SU-DHL-6 (cell line): Measurements from ENCODE around the gene HES4.

Experiments
- H2AFZ ChIP-seq: fragments of 200-600 bp; sonication (generic); 2 replicates; pipeline ENCODE4 v1.6.1; 2014; ENCODE audit warnings: low read depth, mild to moderate bottlenecking, moderate library complexity, mixed read lengths, antibody characterized with exemption, low read length; ENCODE audit not compliant: severe bottlenecking
- H3F3A ChIP-seq: fragments of 200-600 bp; shearing (Covaris generic); 2 replicates; pipeline ENCODE4 v1.6.0; 2016; ENCODE audit warnings: antibody characterized with exemption, mild to moderate bottlenecking; ENCODE audit not compliant: insufficient read depth
- H3K27ac ChIP-seq: fragments of 200-600 bp; sonication (generic); 2 replicates; pipeline ENCODE4 v1.5.1; 2016; ENCODE audit warnings: low read depth, mild to moderate bottlenecking, low read length, moderate library complexity, mixed read lengths
- H3K27me3 ChIP-seq: fragments of 200-600 bp; sonication (generic), shearing (Covaris generic); 2 replicates; pipeline ENCODE4 v1.6.0; 2014; ENCODE audit warnings: mild to moderate bottlenecking, low read length
- H3K36me3 ChIP-seq: fragments of 200-600 bp; sonication (generic); 2 replicates; pipeline ENCODE4 v1.6.1; 2014; ENCODE audit warnings: mild to moderate bottlenecking, low read length, mixed read lengths
- H3K4me2 ChIP-seq: fragments of 300-600, 200-600 bp; shearing (Covaris generic), sonication (generic); 2 replicates; pipeline ENCODE4 v1.6.0; 2014; ENCODE audit warnings: low read length, low read depth, mild to moderate bottlenecking; ENCODE audit not compliant: poor library complexity, severe bottlenecking
- H3K4me3 ChIP-seq: fragments of 200-600 bp; sonication (generic); 2 replicates; pipeline ENCODE4 v1.5.1; 2014; ENCODE audit warnings: antibody characterized with exemption, low read length, mild to moderate bottlenecking, mixed read lengths; ENCODE audit not compliant: insufficient read depth, poor library complexity, severe bottlenecking
- H3K79me2 ChIP-seq: fragments of 200-600 bp; sonication (generic); 2 replicates; pipeline ENCODE4 v1.6.1; 2014; ENCODE audit warnings: mild to moderate bottlenecking, low read length, moderate library complexity; ENCODE audit not compliant: insufficient read depth
- H3K9ac ChIP-seq: fragments of 200-600 bp; sonication (generic); 2 replicates; pipeline ENCODE4 v1.7.0; 2014; ENCODE audit warnings: mild to moderate bottlenecking, low read length
- H3K9me2 ChIP-seq: fragments of 200-600 bp; sonication (generic); replicated peaks from 2 replicates; pipeline ENCODE4 v1.6.1; 2014; ENCODE audit warnings: low read length; ENCODE audit not compliant: insufficient read depth
- H3K9me3 ChIP-seq: fragments of 200-600 bp; sonication (generic); 2 replicates; pipeline ENCODE4 v1.6.1; 2014; ENCODE audit warnings: low read length, mixed read lengths; ENCODE audit not compliant: insufficient read depth
- H4K20me1 ChIP-seq: fragments of 200-600 bp; sonication (generic); 2 replicates; pipeline ENCODE4 v1.6.1; 2014; ENCODE audit warnings: low read depth, mild to moderate bottlenecking, antibody characterized with exemption, low read length, moderate library complexity, mixed read lengths
- EZH2phosphoT487 ChIP-seq: fragments of 200-600 bp; sonication (generic), shearing (Covaris generic); conservative IDR thresholded peaks from 2 replicates; pipeline ENCODE4 v1.6.1; 2018; ENCODE audit warnings: mild to moderate bottlenecking, antibody characterized with exemption, low read length, moderate library complexity, mixed read lengths
- TF ChIP-seq, protein P1 (sequence below): fragments of 200-600 bp; sonication (generic); IDR thresholded peaks from one replicate; pipeline ENCODE4 v1.5.1; 2017; ENCODE audit warnings: antibody characterized with exemption, mild to moderate bottlenecking, low read length, moderate library complexity; ENCODE audit not compliant: insufficient read depth, poor library complexity, severe bottlenecking

The HES4 gene

DNA sequence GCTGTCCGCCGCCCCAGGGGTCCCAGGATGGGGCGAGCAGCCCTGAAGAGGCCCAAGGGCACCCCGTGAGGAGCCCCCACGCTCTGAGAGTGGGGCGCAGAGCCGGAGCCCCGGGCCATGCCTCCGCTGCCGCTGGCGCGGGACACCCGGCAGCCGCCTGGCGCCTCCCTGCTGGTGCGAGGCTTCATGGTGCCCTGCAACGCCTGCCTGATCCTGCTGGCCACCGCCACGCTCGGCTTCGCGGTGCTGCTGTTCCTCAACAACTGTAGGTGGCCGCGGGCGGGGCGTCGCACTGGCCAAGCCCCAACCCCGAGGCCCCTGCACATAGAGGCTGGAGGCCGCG is 34.5 kb upstream of the HES4 start:
- Histone ChIP-seq H4K20me1 (no peaks in the 10 kb centered on the region), H3F3A (no peaks in the 10 kb centered on the region), H3K9ac (no peak overlapping the region), H3K4me3 (no peak overlapping the region), H3K27ac (no peak overlapping the region), H3K36me3 (no peaks in the 10 kb centered on the region), H2AFZ (no peak overlapping the region), H3K9me3 (no peaks in the 10 kb centered on the region), H3K27me3 (no peaks in the 10 kb centered on the region), H3K79me2 (no peaks in the 10 kb centered on the region), H3K9me2 (no peaks in the 10 kb centered on the region), H3K4me2 (no peak overlapping the region)
- TF ChIP-seq, protein P1, sequence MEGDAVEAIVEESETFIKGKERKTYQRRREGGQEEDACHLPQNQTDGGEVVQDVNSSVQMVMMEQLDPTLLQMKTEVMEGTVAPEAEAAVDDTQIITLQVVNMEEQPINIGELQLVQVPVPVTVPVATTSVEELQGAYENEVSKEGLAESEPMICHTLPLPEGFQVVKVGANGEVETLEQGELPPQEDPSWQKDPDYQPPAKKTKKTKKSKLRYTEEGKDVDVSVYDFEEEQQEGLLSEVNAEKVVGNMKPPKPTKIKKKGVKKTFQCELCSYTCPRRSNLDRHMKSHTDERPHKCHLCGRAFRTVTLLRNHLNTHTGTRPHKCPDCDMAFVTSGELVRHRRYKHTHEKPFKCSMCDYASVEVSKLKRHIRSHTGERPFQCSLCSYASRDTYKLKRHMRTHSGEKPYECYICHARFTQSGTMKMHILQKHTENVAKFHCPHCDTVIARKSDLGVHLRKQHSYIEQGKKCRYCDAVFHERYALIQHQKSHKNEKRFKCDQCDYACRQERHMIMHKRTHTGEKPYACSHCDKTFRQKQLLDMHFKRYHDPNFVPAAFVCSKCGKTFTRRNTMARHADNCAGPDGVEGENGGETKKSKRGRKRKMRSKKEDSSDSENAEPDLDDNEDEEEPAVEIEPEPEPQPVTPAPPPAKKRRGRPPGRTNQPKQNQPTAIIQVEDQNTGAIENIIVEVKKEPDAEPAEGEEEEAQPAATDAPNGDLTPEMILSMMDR, result no peak
- no peak for TF ChIP-seq EZH2phosphoT487

DNA sequence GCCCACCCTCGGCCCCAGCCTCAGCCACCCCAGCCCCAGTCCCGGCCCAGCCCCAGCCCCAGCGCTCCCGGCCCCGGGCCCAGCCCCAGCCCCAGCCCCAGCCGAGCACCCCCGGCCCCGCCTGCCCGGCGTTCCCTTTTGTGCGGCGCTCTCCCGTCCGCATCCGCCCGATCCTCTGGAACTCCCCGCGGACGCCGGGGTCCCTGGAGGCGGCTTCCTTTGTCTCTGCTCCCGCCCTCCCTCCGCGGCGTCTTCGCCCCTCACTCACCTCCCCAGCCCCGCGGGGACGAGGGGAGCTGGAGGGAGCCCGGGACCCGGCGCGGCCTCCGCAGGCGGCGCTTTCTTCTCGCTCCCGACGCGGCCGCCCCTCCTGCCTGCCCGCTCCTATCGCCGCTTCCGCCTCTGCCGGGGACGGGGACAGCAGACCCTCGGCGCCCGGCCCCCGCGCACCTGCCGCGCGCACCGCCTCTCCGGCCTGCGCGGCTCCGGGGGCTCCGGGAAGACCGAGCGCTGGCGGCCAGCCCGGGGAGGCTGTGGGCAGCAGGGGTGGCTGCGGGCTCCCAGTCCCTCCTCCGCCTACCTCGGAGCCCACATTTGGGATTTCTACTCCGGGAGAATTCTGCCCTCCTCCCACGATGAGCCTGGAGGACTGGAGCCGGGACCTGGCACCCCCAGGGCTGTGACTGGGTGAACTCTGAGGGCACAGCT is 34.0 kb upstream of the HES4 start:
- TF ChIP-seq, protein P1, result no peak
- TF ChIP-seq EZH2phosphoT487, result 0 out of 2 replicates have a peak, but pooled peaks have one; percentile 14
- H3K4me2 ChIP-seq, result no peak overlapping the region
- H3K9me2 ChIP-seq, result no peaks in the 10 kb centered on the region
- H2AFZ ChIP-seq, result no peak overlapping the region
- no peaks in the 10 kb centered on the region for H4K20me1 ChIP-seq
- no peaks in the 10 kb centered on the region for H3K36me3 ChIP-seq
- no peaks in the 10 kb centered on the region for H3F3A ChIP-seq
- no peaks in the 10 kb centered on the region for H3K79me2 ChIP-seq
- H3K4me3 ChIP-seq, result no peak overlapping the region
- no peaks in the 10 kb centered on the region for H3K9me3 ChIP-seq
- no peak overlapping the region for H3K27ac ChIP-seq
- H3K27me3 ChIP-seq, result no peaks in the 10 kb centered on the region
- no peak overlapping the region for H3K9ac ChIP-seq

DNA sequence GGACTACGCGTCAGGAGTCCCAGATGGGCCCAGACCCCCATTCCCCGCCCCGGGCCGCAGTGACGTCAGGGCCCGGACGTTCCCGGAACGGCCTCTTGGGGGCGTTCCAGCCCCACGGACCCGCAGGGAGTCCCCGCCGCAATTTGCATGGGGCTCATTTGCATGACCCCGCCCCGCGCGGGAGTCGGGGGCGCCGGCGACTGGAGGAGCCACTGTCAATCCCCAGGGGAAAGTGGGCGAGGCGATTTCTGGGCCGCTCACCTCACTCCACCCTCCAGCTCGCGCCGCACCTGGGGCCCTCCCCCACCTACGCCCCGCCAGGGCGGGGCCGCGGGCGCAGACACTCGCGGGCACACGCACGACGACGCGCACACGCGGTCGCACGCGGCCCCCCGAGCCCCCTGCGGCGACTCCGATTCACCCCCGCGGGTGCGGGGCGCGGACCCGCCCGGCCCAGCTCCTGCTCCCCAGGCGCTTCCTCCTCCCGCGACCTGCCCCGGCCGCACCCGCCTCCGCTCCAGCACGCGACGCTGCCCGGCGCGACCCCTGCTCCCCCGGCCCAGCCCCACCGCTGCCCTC is 33.2 kb upstream of the HES4 start:
- no peak overlapping the region for H2AFZ ChIP-seq
- TF ChIP-seq, protein P1, result peak; percentile 72
- no peak for TF ChIP-seq EZH2phosphoT487
- H3K9ac ChIP-seq, result no peak overlapping the region
- peak overlapping the region; percentile 41 for H3K4me2 ChIP-seq
- H3K79me2 ChIP-seq, result no peaks in the 10 kb centered on the region
- no peaks in the 10 kb centered on the region for H3F3A ChIP-seq
- no peaks in the 10 kb centered on the region for H4K20me1 ChIP-seq
- H3K36me3 ChIP-seq, result no peaks in the 10 kb centered on the region
- H3K9me3 ChIP-seq, result no peaks in the 10 kb centered on the region
- no peaks in the 10 kb centered on the region for H3K9me2 ChIP-seq
- H3K27me3 ChIP-seq, result no peaks in the 10 kb centered on the region
- H3K27ac ChIP-seq, result no peak overlapping the region
- H3K4me3 ChIP-seq, result peak overlapping the region; percentile 33
